SHP77 treated with DMSO at 0.1 percent for 48 hours (cell line): ENCODE data around the gene SEC14L2.
"Not testable (repeated sequence)": the region's sequence is repeated elsewhere in the genome, so short reads cannot be mapped to it uniquely, and the experiment has no call there.

ENCODE experiments used
- DNase-seq: peaks from one replicate; lab custom pipeline; 2025; lab: John Stamatoyannopoulos, UW

SEC14L2 gene

DNA sequence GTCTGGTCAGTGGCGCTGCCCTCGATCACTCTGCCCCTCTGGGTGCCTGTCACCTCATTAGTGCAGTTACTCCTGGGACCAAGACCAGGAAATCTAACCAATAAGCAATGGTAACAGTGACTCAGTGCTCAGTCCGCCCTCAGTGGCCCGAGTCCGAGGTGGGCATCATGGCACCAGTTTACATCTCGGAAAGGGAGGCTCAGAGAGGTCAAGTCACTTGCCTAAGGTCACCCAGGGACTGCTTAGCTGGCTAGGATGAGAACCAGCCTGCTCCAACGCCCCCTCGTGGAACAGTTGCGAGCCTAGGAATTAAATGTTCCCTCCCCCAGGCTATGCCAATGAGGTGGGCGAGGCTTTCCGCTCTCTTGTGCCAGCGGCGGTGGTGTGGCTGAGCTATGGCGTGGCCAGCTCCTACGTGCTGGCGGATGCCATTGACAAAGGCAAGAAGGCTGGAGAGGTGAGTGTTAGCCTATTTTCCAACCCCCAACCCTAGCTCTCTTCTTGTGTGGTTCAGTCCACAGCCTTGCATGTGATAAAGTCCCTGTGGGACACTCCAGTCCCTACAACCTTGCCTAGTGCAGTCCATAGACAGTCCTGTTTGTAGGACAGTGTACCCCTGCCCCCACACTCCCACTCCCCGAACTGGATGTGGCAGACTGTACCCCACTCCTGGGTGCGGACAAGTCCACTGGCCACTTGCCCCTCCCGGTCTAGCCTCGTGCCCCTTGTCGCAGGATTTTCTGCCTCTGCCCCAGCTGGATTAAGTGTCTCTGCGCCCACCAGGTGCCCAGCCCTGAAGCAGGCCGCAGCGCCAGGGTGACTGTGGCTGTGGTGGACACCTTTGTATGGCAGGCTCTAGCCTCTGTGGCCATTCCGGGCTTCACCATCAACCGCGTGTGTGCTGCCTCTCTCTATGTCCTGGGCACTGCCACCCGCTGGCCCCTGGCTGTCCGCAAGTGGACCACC lies 29.9 kb downstream of the SEC14L2 start:
- DNase-seq, result peak; percentile 54

DNA sequence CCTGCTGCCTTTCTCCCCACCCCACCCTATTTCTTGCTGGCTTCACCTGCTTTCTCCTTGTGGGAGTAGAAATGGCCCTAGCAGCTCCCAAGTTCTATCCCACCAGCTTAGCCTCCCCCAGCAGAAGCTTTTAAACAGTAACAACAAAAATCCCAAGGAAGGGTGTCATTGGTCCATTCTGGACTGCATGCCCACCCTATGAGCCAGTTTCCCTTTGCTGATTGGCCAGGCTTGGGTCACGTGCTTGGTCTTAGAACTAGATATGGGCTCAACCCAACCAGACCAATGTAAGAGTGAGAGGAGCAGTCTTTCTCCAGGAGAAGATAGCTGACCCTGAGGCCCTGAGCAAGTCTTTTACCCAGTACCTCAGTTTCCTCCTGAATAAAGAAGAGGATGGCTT lies 31.1 kb downstream of the SEC14L2 start:
- no peak for DNase-seq

DNA sequence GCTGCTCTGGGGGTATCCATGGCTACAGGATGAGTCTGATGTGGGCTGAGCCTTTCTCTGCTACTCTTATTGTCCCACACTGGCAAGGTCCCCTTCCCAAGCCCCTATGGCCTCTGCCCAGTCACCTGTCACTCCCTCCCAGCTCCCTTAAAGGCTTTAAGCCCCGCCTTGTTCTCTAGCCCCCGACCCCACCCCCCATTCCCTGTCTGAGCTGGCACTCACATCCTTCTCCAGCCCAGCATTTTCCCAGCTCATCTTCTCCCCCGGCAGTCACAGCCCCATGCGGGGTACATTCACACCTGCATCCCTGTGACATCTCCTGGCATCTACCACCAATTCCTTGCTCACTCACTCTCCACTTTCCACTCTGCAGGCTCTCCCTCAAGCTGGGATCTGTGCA lies 33.1 kb downstream of the SEC14L2 start:
- no peak for DNase-seq

- DNase-seq, result no peak
Measured at GRCh38 chr22:30430933-30431332, 34.1 kb downstream of the SEC14L2 start.

- DNase-seq, result no peak
Measured at GRCh38 chr22:30432096-30432495, 35.3 kb downstream of the SEC14L2 start.

GRCh38 chr22:30432520-30432919 lies 35.7 kb downstream of the SEC14L2 start:
- DNase-seq, result no peak

DNA sequence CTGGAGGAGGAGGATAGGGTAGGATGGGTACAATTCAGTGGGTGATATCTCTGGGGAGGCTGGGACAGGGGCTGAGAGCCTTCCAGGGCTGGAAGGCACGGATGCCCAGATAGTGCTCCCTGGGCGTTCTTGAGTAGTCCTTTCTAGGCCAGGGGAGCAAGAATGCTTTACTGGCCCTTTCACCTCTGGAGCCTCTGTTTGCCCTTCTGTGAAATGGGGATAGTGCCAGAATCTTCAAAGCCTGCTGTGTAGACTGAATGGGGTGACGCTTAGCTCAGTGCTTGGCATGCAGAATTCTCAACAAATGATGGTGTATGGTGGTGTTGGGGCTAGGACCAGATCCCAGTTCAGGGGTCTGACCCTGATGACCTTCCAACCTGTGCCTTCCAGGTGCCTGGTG lies 36.4 kb downstream of the SEC14L2 start:
- DNase-seq, result no peak

- DNase-seq, result no peak
Measured at GRCh38 chr22:30433773-30434172, 37.0 kb downstream of the SEC14L2 start.

- no peak for DNase-seq
Measured at GRCh38 chr22:30434843-30435242, 38.0 kb downstream of the SEC14L2 start.

- no peak for DNase-seq
Measured at GRCh38 chr22:30435674-30436126, 38.9 kb downstream of the SEC14L2 start.

DNA sequence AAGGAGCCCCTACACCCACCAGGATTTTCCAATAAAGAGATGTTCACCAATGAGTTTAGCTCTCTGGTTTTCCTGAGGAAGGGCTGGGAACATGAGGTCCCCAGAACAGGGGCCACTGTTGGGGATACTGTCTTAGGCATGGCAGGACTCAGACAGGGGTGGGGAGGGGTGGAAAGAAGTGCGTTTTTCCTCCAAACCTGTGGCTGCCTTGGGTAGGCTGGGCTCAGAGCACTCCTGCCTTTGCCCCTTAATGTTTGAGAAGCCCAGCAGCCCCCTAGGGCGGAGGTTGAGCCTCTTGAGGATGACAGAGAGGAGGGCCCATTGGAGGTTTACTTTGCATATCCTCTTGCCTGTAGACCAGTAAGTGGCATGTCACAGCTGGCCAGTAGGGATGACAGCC lies 39.4 kb downstream of the SEC14L2 start:
- no peak for DNase-seq

GRCh38 chr22:30438559-30438958 lies 41.7 kb downstream of the SEC14L2 start:
- no peak for DNase-seq

- no peak for DNase-seq
Measured at GRCh38 chr22:30439226-30439625, 42.4 kb downstream of the SEC14L2 start.

- DNase-seq, result no peak
Measured at GRCh38 chr22:30439836-30440235, 43.0 kb downstream of the SEC14L2 start.

- DNase-seq, result no peak
Measured at GRCh38 chr22:30441088-30441487, 44.3 kb downstream of the SEC14L2 start.

DNA sequence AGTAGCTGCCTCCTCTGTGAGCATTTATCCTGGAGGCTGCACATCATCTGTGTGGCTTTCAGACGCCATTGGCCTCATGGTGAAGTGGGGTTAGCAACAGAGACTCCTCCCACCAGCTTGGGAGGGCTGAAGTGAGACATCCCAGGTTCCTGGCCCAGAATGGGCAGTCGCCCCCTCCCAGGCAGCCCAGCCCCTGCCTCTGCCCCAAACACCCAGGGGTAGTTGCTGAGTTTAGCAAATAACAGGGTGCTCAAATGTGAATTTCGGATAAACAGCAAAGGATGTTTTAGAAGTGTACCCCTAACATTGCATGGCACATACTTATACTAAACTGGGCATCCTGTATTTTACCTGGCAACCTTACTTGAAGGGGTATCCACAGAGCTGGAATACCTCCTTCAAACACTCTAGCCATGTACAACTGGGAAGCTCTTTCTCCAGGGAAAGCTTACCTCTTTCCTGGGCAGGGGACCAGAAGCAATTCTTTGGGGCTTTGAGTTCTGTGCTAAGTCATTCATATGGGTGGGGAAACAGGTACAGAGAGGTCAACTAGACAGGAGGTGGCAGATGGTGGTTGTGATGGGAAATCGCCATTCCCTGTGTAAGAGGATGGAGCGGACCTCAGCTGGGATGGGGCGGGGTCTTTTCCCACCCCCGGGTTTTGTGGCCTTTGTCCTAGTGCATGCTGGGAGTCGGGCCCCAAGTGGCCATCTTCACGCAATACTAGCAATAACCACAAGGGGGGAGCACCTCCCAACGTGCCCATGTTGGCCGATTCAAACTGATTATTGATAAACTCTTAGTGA lies 48.0 kb downstream of the SEC14L2 start:
- peak; percentile 43 for DNase-seq

DNA sequence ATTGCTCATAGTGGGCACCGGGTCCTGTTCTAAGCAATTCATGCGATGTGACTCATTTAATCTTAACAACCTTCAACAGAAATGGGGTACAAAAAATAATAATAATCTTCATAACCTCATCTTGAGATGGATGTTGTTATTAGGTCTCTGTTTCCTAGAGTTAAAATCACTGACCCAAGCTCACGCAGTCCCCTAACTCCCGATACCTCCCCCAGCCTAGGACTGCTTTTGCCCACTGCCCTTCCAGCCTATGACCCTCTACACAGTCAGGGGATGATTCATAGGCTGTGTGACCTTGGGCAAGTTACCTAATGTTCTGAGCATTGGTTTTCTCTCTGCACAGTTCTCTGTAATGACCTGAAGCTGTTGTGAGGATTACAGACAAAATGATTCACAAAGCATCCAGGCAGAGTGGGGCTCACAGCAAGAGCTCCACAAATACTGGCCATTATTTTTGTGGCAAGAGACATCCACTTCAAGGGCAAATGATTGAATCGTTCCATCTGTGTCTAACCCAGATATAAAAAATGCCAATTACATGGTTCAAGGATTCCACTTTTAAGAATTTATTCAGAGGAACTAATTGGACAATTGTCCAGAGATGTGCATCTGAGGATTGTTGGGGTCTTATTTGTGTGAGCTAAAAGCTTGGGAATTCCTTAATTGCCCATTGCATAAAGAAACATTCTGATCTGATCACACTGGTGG lies 48.8 kb downstream of the SEC14L2 start:
- no peak for DNase-seq

DNA sequence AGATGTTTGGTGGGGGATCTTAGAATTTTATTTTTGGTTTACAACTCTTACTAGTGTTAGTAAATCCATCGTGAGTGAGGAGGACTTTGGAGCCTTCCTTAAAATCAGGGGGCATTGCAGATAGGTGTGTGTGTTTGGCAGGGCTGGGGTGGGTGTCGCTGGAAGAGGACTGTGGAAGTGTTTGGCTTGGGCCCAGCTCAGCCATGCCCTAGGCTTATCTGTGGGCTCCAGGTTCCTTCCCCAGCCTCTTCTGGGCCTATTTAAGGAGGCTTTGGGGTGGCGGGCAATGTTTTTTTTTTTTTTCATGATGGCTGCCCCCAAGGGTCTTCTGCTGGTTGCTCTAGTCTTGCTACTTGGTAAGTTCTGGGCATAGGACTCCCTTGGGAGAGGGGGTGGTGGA lies 50.8 kb downstream of the SEC14L2 start:
- DNase-seq, result no peak

DNA sequence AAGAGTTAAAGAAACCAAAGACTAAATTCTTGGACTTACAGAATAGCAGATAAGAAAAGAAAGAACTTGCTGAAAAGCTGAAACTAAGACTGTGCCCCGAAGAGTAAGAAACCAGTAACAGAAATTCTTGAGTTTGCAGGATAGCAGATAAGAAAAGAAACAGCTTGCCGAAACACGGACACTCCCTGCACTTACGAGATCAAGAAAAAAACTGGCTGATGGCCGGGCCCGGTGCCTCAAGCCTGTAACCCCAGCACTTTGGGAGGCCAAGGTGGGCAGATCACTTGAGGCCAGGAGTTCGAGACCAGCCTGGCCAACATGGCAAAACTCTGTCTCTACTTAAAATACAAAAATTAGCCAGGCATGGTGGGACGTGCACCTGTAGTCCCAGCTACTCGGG lies 54.7 kb downstream of the SEC14L2 start:
- DNase-seq, result not testable (repeated sequence)

DNA sequence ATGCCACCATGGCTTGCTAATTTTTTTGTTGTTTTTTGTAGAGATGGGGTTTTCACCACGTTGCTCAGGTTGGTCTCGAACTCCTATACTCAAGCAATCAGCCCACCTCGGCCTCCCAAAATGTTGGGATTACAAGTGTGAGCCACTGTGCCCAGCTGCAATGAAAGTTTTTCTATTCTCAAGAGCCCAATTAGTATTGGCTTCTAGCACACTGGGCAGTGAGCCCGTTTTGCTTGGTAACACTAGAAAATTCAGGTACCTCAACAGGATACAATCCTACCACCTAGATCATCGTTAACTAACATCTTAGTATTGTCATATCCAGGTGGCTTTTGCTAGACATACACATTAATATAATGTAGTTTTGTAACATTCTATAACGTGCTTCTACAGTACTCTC lies 56.0 kb downstream of the SEC14L2 start:
- DNase-seq, result no peak

DNA sequence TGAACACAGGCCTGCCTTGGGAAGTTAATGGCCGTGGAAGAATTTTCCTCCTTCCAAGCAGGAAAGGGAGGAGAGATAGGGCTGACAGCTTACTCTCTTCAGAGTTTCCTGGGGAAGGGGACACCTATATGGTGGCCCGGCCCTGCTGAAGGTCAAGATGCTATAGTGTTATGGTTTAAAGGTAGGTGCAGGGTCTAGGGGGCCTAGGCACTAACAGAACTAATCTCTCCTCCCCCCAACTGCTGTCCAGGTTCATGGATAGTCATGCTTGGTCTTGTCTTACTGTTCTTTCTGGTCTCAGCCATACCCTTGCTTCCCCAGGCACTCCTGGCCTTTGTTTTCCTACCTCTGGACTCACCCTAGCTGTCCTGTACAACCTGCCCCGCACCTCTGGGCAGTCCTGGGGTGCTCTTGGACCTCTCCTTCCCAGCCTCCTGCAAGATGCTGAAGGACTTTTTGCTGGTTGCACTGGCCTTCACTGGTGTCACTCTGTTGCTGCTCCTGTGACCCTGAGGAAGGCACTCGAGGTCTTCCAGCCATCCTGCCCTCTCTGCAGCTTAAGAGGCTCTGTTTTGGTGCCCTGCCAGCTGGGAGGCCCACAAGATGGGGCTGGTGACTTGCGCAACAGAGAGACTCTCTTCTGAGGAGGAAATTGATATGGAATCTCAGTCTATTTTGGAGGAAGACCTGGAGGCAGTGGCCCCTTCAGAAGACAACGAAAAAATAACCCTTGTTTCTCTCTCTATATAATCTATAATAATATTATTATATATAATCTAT lies 57.1 kb downstream of the SEC14L2 start:
- DNase-seq, result peak; percentile 4
